ENCODE results near the gene ACSBG1.

ACSBG1 gene, protein sequence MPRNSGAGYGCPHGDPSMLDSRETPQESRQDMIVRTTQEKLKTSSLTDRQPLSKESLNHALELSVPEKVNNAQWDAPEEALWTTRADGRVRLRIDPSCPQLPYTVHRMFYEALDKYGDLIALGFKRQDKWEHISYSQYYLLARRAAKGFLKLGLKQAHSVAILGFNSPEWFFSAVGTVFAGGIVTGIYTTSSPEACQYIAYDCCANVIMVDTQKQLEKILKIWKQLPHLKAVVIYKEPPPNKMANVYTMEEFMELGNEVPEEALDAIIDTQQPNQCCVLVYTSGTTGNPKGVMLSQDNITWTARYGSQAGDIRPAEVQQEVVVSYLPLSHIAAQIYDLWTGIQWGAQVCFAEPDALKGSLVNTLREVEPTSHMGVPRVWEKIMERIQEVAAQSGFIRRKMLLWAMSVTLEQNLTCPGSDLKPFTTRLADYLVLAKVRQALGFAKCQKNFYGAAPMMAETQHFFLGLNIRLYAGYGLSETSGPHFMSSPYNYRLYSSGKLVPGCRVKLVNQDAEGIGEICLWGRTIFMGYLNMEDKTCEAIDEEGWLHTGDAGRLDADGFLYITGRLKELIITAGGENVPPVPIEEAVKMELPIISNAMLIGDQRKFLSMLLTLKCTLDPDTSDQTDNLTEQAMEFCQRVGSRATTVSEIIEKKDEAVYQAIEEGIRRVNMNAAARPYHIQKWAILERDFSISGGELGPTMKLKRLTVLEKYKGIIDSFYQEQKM

DNA sequence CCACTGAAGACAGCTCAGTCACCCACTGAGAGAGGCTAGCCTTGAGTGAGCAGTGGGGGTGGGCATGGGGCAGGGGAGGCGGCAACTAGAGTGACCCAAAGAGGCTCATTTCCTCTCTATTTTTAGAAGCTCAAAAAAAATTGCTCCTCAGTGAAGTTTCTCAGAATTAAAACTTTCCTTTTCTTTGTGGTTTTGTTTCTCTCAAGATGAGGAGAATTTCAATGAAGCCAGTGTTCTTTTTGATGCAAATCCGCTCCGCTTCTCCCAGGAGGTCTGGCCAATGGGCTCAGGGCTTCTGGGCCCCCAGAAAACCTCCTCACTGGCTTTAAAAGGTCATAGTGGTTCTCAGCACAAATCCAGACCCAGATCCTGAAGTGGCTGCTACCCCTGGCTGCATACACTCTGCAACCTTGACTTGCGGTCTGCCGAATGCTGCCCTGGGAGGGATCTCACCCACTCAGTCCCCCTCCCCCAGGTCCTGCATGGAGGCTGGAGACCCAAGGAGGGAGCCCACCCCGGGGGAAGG is at the start of gene ACSBG1:
ACSBG1 (minus strand) TSS at position 51 of the 526 bp plus-strand sequence. CDS start 64 bp downstream, outside the sequence.
- DNase-seq (ENCODE audit: low read depth) = no peak

DNA sequence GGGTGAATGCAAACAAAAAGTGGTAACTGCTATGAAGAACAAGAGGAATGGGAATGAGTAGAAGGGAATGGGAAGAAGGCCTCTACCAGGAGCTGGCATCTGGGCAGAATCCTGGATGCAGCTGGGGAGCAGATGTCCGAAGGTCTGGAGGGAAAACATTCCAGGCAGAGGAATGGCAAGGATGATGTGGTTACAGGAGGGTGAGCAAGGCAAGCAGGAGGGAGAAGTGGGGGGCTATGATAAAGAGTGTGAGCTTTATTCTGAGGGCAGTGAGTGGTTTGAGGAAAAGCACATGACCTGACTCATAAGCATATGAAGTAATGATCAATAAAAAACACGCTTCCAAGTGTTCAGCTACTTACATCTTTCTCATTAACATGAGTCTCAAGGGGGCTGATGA is 48.0 kb upstream of the ACSBG1 start:
- no peak for DNase-seq (ENCODE audit: low read depth)

DNA sequence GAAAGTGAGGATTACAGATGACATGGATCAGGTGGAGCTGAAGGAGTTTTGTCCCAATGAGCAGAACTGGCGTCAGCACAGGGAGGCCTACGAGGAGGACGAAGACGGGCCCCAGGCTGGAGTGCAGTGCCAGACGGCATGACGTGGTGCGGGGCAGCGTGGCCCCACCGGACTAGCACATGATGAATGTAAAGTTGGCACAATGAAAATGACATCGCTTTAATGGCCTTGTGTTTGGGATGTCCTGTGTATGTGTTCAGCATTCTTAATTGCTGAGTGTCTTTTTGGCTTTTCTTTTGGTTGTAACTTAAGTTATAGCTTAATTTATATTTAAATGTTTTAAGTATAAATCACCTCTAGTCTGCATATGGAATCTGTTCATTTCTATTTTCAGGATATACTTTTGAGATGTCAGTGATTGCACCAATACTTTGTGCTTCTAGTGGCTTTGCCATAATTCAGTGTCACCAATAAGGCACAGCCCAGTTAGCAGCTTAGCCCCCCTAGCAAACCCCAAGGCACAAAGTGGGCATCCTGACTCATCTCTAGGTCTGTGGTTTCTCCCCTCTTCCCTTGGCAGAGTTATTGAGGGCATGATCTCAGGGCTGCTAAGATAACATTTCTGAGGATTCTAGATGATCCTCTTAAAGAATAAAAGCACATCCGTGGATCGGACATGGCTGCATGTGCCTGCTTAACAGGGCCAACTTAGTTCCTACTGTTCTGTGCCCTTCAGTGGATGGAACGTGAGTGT is 46.1 kb upstream of the ACSBG1 start:
- DNase-seq (ENCODE audit: low read depth) = no peak

DNA sequence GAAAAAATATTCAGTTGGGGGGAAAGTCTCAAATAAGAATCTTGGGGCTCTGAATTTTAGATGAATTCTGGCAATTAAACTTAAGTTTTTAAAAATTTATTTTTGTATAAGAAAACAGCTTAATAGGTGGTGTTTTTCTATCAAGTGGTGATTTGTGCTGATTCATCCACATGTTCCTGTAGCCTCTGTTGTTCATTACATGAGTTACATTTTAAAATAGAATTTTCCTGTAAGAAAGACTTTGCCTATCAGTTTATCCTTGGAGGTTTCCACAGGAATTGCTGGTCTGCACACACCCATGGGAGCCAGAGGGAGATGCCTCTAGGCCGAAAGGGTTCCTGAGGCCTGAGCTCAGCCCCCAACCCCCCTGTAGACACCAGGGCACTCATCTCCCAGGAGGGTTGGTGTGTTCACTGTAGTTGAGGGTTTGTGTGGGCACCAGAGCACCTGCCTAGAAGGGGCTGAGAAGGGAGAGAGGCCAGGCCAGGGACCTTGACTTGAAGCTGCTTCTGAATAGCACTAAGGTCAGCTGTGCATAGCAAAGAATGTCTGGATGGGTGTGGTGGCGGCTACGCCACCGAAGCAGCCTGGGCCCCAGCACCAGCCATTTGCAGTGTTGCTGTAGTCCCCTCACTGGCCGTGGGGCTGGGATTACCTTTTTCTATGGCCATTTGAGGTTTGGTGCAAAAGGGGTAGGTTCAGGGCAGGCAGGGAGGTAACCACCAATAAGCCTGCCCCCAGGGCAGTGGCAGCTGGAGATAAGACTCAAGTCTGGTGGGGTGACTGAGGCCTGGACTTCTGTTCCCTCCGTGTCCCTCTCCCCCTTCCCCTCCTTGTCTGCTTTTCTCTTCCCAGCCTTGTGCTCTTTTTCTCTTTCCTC is 41.9 kb upstream of the ACSBG1 start:
- no peak for DNase-seq (ENCODE audit: low read depth)

DNA sequence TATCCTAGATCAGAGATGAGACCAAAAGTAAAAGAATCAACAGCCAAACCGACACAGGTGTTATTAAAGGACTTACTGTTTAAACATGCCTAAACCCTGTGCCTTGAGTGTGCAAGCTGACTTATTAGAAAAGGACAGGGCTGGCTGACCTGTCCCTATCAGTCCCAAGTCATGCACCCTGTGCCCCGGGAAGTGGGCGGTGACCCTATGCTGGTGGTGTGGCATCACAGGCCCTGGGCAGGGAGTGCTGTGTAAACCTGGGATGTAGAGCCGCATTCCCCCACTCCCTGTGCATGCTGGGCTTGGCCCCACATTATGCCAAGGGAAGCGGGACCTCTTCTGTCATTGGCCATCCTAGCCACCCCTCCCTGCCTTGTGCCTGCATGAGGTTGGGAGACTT is 40.6 kb upstream of the ACSBG1 start:
- DNase-seq (ENCODE audit: low read depth) = no peak

- no peak for DNase-seq (ENCODE audit: low read depth)
These were observed 38.4 kb upstream of the ACSBG1 start for GRCh38 chr15:78272776-78273175.

DNA sequence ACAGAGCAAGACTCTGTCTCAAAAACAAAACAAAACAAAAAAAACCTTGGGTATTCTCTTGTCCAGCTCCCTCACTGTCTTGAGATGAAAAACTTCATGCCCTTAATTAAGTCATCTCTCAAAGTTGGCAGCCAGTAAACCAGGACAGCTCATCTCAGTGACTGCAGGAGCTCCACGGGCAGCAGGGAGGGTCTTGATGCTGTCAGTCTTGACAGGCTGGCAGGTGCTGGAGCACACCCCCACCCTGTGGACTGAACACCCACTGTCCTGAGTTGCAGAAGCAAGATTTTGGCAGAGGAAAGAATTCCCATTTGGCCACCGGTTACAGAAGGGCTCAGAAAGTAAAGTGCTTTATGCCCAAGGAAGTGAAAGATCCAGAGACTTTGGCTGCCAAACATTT is 38.0 kb upstream of the ACSBG1 start:
- no peak for DNase-seq (ENCODE audit: low read depth)

GRCh38 chr15:78266806-78267205 is 32.4 kb upstream of the ACSBG1 start:
- DNase-seq (ENCODE audit: low read depth) = no peak

DNA sequence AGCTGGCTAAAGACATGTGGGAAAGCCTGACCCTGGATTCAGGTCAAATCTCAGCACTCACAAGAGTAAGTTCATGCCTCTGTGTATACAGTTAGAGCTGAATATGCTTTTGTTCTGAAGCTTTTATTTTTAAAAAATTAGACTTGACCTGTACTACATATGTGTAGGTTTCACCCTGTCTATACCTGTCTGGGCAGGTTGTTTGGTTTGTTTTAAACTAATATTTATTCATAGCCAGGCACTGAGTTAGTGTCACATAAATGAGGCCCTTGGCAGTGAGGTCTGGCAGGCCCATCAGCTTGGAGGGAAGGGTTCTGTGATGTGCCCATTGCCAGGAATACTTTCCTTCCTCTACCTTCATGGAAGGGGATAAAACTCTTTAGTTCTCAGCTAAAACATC is 31.9 kb upstream of the ACSBG1 start:
- DNase-seq (ENCODE audit: low read depth) = no peak

- no peak for DNase-seq (ENCODE audit: low read depth)
These were observed 31.4 kb upstream of the ACSBG1 start for GRCh38 chr15:78265752-78266224.

DNA sequence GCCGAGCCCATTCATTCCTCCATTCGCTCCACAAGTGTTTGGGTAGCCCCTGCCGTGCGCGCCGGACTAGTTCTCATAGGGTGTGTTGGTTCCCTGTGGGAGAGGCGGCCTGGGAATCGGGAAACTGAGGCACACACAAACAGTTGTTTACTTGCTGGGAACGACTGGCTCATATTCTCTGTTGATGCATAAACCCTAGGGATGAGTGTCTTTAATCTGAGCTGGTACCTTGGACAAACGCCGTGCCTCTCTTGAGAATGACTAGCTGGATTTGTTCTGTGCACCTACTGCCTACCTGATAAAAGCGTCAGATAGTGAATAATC is 30.7 kb upstream of the ACSBG1 start:
- DNase-seq (ENCODE audit: low read depth) = no peak

DNA sequence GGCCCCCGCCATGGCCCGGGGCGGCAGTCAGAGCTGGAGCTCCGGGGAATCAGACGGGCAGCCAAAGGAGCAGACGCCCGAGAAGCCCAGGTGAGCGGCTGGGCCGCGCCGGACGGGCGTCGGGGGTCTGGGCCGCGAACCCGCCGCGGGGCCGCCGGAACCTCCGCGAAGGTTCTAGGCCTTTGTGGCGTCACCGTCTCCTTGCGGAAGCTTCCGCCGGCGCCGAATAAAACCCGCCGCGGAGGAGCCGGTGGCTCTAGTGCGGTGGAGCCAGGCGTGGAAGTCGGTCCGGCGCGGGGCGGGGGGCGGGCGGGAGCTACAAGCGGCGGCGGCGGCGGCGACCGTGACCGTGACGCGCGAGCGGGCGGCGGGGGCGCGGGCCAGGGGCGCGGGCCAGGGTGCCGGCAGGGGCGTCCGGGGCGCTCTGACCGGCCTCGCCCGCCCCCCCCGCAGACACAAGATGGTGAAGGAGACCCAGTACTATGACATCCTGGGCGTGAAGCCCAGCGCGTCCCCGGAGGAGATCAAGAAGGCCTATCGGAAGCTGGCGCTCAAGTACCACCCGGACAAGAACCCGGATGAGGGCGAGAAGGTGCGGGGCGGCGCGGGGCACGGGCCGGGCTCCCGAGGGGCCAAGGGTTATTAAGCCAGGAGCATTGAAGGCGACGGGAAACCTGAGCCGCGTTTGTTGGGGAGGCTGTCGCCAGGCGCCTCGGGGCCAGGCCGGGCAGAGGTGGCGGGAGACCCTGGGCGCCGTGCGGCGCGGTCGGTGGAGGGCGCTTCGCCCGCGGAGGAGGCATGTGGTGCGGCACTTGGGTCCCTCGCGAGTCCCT is 30.2 kb upstream of the ACSBG1 start, which contains the start of gene DNAJA4:
DNAJA4 (plus strand) TSS at position 259 of the 833 bp plus-strand sequence; CDS start at position 461, 202 bp downstream.
- peak; percentile 37 for DNase-seq (ENCODE audit: low read depth)

GRCh38 chr15:78263907-78264303 is 29.5 kb upstream of the ACSBG1 start:
- DNase-seq (ENCODE audit: low read depth) = no peak

- DNase-seq (ENCODE audit: low read depth) = no peak
These were observed 29.0 kb upstream of the ACSBG1 start for GRCh38 chr15:78263351-78263781.

DNA sequence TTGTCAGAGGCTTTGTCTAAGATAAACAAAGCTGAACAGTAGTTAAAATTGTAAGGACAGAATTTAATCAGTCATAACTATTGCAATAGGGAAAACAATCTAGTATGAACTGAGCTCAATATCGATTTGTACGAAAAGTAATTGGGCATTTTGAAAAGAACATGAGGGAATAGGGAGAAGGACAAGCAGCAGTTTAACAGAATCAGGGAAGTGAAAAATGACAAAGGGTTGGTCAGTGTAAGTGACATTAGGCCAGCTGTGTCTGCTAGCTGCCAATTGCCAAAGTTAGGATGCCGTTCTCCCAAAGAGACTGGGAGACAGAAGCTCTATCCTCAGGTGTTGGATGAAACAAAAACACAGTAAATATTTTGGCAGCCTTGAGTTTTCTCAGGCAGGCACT is 26.7 kb upstream of the ACSBG1 start:
- DNase-seq (ENCODE audit: low read depth) = no peak

- DNase-seq (ENCODE audit: low read depth) = no peak
These were observed 26.1 kb upstream of the ACSBG1 start for GRCh38 chr15:78260489-78260888.

GRCh38 chr15:78259232-78259631 is 24.9 kb upstream of the ACSBG1 start:
- DNase-seq (ENCODE audit: low read depth) = no peak

- DNase-seq (ENCODE audit: low read depth) = no peak
These were observed 23.3 kb upstream of the ACSBG1 start for GRCh38 chr15:78257681-78258080.

DNA sequence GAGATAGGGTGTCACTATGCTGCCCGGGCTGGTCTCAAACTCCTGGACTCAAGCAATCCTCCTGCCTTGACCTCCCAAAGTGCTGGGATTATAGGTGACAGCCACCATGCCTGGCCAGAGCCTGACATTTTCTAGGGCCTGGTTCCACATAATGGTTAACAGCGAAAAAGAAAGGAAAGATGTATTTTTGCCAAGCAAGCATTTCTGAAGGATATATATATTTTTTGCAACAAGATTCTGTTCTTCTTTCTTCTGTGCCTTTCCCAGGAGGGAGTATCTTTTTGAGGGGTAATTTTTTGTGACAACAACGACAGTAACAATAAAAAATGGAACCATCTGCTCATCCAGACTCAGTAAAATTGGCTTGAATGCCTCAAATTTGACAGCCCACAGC is 21.7 kb upstream of the ACSBG1 start:
- no peak for DNase-seq (ENCODE audit: low read depth)

GRCh38 chr15:78255421-78256043 is 21.2 kb upstream of the ACSBG1 start:
- no peak for DNase-seq (ENCODE audit: low read depth)

Measured in stimulated activated CD8-positive, alpha-beta memory T cell treated with anti-CD3 and anti-CD28 coated beads, Interleukin-15, amount 100 ng/mL, for 24 hours (primary cell).